ENCODE data around the gene COX20. TPM values are rescaled to one million over a fixed set of nuclear protein-coding genes. Genes with fewer than 3 reads are reported as not detected.
A peak's percentile ranks its signal among the peaks of the same experiment; 100 is the strongest.
"Not testable (repeated sequence)": the region's sequence is repeated elsewhere in the genome, so short reads cannot be mapped to it uniquely, and the experiment has no call there.

COX20 gene
- total RNA-seq, 1 donor from 2014 or later, result 30.2 TPM

GRCh38 chr1:244830639-244831038, 4.8 kb upstream of the COX20 start:
- TF ChIP-seq, protein P1, sequence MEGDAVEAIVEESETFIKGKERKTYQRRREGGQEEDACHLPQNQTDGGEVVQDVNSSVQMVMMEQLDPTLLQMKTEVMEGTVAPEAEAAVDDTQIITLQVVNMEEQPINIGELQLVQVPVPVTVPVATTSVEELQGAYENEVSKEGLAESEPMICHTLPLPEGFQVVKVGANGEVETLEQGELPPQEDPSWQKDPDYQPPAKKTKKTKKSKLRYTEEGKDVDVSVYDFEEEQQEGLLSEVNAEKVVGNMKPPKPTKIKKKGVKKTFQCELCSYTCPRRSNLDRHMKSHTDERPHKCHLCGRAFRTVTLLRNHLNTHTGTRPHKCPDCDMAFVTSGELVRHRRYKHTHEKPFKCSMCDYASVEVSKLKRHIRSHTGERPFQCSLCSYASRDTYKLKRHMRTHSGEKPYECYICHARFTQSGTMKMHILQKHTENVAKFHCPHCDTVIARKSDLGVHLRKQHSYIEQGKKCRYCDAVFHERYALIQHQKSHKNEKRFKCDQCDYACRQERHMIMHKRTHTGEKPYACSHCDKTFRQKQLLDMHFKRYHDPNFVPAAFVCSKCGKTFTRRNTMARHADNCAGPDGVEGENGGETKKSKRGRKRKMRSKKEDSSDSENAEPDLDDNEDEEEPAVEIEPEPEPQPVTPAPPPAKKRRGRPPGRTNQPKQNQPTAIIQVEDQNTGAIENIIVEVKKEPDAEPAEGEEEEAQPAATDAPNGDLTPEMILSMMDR (IDR thresholded peaks at IDR 0.05; ENCODE audit: insufficient read depth, low read length, poor library complexity, severe bottlenecking), result no peak
- no peak for DNase-seq (ENCODE audit: low read depth)
- Histone ChIP-seq H3K4me3 (ENCODE audit: low read depth, low read length) (no peak overlapping the region), H3K27me3 (ENCODE audit: control insufficient read depth, insufficient read depth, low read length) (no peaks in the 10 kb centered on the region), H3K36me3 (ENCODE audit: control insufficient read depth, insufficient read depth, low read length) (no peaks in the 10 kb centered on the region)

GRCh38 chr1:244833260-244833659, 2.2 kb upstream of the COX20 start:
- not testable (repeated sequence) for H3K4me3 ChIP-seq (ENCODE audit: low read depth, low read length); DNase-seq (ENCODE audit: low read depth); H3K36me3 ChIP-seq (ENCODE audit: control insufficient read depth, insufficient read depth, low read length); H3K27me3 ChIP-seq (ENCODE audit: control insufficient read depth, insufficient read depth, low read length)

DNA sequence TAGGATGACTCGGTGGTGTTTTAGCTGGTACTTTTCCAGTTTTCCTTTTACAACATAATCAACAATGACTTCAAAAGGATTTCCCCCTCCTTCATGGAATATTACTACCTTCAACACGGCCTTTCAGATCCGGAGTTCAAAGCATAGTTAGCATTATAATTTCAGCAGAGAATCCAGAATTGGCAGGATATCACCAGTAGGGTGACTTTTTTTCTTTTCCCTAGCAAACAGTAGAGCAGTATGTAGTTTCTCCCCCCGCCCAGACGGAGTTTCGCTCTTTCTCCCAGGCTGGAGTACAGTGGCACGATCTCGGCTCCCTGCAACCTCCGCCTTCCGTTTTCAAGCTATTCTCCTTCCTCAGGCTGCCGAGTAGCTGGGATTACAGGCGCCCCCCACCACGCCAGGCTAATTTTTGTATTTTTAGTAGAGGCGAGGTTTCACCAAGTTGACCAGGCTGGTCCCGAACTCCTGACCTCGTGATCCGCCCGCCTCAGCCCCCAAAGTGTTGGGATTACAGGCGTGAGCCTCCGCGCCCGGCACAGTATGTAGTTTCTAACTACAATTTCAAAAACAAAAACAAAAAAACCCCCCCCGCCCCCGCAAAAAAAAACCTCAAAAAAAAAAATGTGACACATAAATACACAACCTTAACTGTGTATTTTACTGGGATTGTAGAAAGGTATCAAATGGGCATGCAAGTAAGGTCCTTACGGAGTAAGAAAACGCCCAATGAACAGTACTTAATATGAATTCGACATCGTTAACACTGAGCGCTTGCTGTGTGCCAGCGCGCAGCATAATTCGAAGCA, 1.5 kb upstream of the COX20 start:
- no peaks in the 10 kb centered on the region for H3K27me3 ChIP-seq (ENCODE audit: control insufficient read depth, insufficient read depth, low read length)
- TF ChIP-seq, protein P1 (IDR thresholded peaks at IDR 0.05; ENCODE audit: insufficient read depth, low read length, poor library complexity, severe bottlenecking), result peak; percentile 23
- DNase-seq (ENCODE audit: low read depth), result no peak
- peak overlapping the region; percentile 78 for H3K4me3 ChIP-seq (ENCODE audit: low read depth, low read length)
- no peaks in the 10 kb centered on the region for H3K36me3 ChIP-seq (ENCODE audit: control insufficient read depth, insufficient read depth, low read length)

DNA sequence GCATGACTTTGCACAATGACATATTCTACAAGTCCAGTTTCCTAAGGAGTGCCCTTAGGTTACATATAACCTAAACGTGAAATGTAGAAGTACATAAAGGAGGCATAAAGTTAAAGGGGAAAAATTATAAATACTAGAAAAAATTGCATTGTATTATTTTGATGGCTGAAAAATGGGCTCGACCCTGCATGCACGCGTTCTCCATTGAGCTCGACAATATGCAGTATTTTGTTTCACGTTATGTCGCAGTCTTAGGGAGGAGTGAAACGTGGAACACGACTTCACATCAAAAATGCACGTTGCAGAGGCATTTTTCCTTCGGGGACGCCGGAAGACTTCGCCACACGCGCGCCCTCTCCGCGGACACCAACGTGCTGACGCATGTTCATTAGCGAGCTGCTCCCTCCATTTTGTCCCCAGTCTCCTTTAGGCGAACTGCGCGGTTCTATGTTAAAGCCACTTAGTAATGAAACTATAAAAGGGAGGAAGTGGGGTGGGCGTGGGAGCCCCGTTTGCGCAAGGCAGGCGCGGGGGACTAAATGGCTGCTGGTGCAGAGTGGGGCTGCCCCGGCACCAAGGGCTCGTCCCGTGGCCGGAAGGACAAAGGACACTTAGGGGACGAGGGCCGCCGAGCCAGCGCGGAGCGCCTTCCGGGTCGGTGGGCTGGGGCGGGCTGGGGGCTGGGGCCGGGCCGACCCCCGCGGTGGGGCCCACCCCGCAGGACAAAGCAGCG, 749 bp upstream of the COX20 start:
- TF ChIP-seq, protein P1 (IDR thresholded peaks at IDR 0.05; ENCODE audit: insufficient read depth, low read length, poor library complexity, severe bottlenecking), result no peak
- DNase-seq (ENCODE audit: low read depth), result peak; percentile 71
- Histone ChIP-seq H3K36me3 (ENCODE audit: control insufficient read depth, insufficient read depth, low read length) (no peaks in the 10 kb centered on the region), H3K4me3 (ENCODE audit: low read depth, low read length) (peak overlapping the region; percentile 78), H3K27me3 (ENCODE audit: control insufficient read depth, insufficient read depth, low read length) (no peaks in the 10 kb centered on the region)

DNA sequence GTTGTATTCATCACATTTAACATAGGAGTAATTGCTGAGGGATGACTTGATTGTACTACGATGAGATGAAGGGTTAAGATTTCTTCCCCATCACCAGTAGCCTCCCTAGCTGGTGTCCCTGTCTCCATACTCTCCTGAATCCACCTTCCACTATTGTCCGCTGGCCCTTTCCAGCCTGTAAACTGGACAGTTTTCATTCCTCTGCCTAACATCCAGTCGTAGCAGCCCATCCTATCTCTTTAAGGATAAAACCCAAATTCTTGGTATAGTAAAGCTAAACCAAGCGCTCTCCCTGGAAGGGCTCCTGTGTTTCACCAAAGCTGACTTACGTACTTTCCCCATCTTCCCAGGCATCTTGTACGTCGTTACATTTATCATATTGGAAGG, 670 bp downstream of the COX20 start:
- TF ChIP-seq, protein P1 (IDR thresholded peaks at IDR 0.05; ENCODE audit: insufficient read depth, low read length, poor library complexity, severe bottlenecking), result no peak
- DNase-seq (ENCODE audit: low read depth), result no peak
- peak overlapping the region; percentile 78 for H3K4me3 ChIP-seq (ENCODE audit: low read depth, low read length)
- H3K27me3 ChIP-seq (ENCODE audit: control insufficient read depth, insufficient read depth, low read length), result no peaks in the 10 kb centered on the region
- H3K36me3 ChIP-seq (ENCODE audit: control insufficient read depth, insufficient read depth, low read length), result no peaks in the 10 kb centered on the region

DNA sequence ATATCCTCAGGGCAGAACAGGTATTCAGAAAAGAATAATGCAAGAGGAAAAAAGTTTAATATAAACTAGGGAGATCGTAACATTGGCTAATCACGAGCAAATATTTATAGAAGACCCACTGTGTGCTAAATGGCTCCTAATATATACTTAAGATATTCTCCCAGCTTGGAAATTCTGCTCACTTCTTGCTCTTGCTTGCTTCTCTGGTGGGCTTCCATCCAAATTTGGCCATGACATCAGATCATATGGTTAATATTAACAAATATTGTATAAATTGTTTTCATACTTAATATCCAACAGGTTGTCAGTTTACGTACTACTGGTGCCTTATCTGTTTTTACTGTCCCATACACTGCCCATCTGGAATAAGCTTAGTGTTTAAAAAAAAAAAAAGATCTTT, 1.1 kb downstream of the COX20 start:
- Histone ChIP-seq H3K36me3 (ENCODE audit: control insufficient read depth, insufficient read depth, low read length) (no peaks in the 10 kb centered on the region), H3K4me3 (ENCODE audit: low read depth, low read length) (peak overlapping the region; percentile 78), H3K27me3 (ENCODE audit: control insufficient read depth, insufficient read depth, low read length) (no peaks in the 10 kb centered on the region)
- TF ChIP-seq, protein P1 (IDR thresholded peaks at IDR 0.05; ENCODE audit: insufficient read depth, low read length, poor library complexity, severe bottlenecking), result no peak
- no peak for DNase-seq (ENCODE audit: low read depth)
